Heart right ventricle (tissue), 16 donors: Measurements from ENCODE around the gene YPEL4. TPM values are rescaled to one million over a fixed set of nuclear protein-coding genes. Genes with fewer than 3 reads are reported as not detected.

Experiments used
- ATAC-seq, 8 donors: fragments of 200-7000 bp; cut with Tn5 transposase; one replicate each; pipeline ENCODE4 v1.9.1; 2020; ENCODE audit warnings: mild to moderate bottlenecking in 8 of 8, moderate library complexity in 8 of 8, moderate number of reproducible peaks in 1 of 8
- DNase-seq, 2 donors: peaks; one replicate each; pipeline ENCODE4 v3.0.0-alpha.2; 2020
- H3K27ac ChIP-seq, 10 donors: fragments of 200-600 bp; sonication (generic) in 2 of 10; one replicate each; pipeline versions ENCODE4 v1.5.0 to v1.8.0; 2020 to 2022; ENCODE audit warnings: mild to moderate bottlenecking in 3 of 10
- H3K27me3 ChIP-seq, 7 donors: fragments of 200-600 bp; one replicate each; pipeline ENCODE4 v1.8.0; 2021 to 2022; ENCODE audit warnings: mild to moderate bottlenecking in 2 of 7
- H3K36me3 ChIP-seq, 9 donors: fragments of 200-600 bp; sonication (generic) in 1 of 9; one replicate each; pipeline versions ENCODE4 v1.5.0 to v1.8.0; 2020 to 2022; ENCODE audit warnings: mild to moderate bottlenecking in 2 of 9
- H3K4me1 ChIP-seq, 9 donors: fragments of 200-600 bp; sonication (generic) in 1 of 9; one replicate each; pipeline versions ENCODE4 v1.5.0 to v1.8.0; 2020 to 2022; ENCODE audit warnings: mild to moderate bottlenecking in 4 of 9
- H3K4me3 ChIP-seq, 10 donors: fragments of 200-600 bp; sonication (generic) in 2 of 10; one replicate each; pipeline versions ENCODE4 v1.5.0 to v1.8.0; 2020 to 2022; ENCODE audit warnings: mild to moderate bottlenecking in 7 of 10, moderate library complexity in 2 of 10
- H3K9me3 ChIP-seq, 11 donors: fragments of 200-600 bp in 10 of 11; sonication (generic) in 2 of 11; one replicate each; pipeline versions ENCODE4 v1.5.0 to v1.8.0; 2013 to 2022; ENCODE audit warnings: mild to moderate bottlenecking in 2 of 11, control low read depth in 1 of 11, moderate library complexity in 1 of 11
- whole genome bisulfite sequencing, 2 donors: extraction: QIAGEN DNeasy Blood & Tissue Kit; methylation state at CpG; one replicate each; pipeline ENCODE4 v1.1.7; 2013; ENCODE audit warnings: inconsistent platforms in 1 of 2; 5-methylcytosine and 5-hydroxymethylcytosine counted together
- intact Hi-C, 10 donors: fragments of 100-400 bp; cut with DNase I; formaldehyde crosslinking; loops; one replicate each; pipeline versions ENCODE4 v1.11.1 to v1.14.2; 2022
- polyA plus RNA-seq, 2 donors: library from polyadenylated mRNA; stranded (reverse); fragments of 200-250 nt; gene quantifications; one replicate each; pipeline ENCODE4 v1.2.3, GENCODE V29; 2013
- total RNA-seq, 10 donors: library from RNA; stranded (reverse); fragmentation: NEBNext Ultra II Directional in 3 of 10; extraction: Animal tissue kit (Norgen Biotek cat#: 25700) in 3 of 10; gene quantifications; one replicate each; pipeline versions ENCODE4 v1.2.1 to v1.2.4, GENCODE V29; 2021 to 2023
- TF ChIP-seq, protein P1 (sequence below), 9 donors: fragments of 200-600 bp; sonication (generic) in 2 of 9; IDR thresholded peaks; one replicate each; pipeline versions ENCODE4 v1.5.0 to v1.8.0; 2021 to 2022; ENCODE audit warnings: antibody characterized with exemption in 9 of 9, mild to moderate bottlenecking in 5 of 9, moderate library complexity in 1 of 9
- donor health status: Arrhythmogenic right ventricular cardiomyopathy.
- donor health status: ischemic (EF 13 %, LVEDD 7.1; RV severe dilation, severe dysfunction).
- donor health status: healthy with polysubstance abuse.
- donor health status: DM: no; HTN: yes; CAD: no.
- donor health status: DM: no; HTN: no; CAD: no.
- donor health status: ischemic (EF 25% LVEDD 6.9; RV normal size, moderate dysfunction).
- donor health status: ischemic (EF 25% LVEDD 5.7; RV mildly dilated, moderate dysfunction).
- donor health status: healthy.
- donor health status: DM: yes; HTN: yes; CAD: no.
- donor health status: Ischemic cardiomyopathy.
- donor health status: ischemic (EF 35%, LVEDD 5.7; RV mildly dilated, moderate dysfunction).
- donor health status: nonischemic (EF 11% LVEDD 7.7; RV severe dilation, severe dysfunction).
- donor health status: DM: yes; HTN: yes; CAD: no.
- donor health status: PGD.
- donor health status: ischemic (EF 29% LVEDD 5.4; RV normal size, mild dysfunction).
- donor health status: nonischemic (EF 23%, LVEDD 6.1; RV moderate dilation, normal function).

Gene YPEL4
- total and polyA plus RNA-seq, 12 donors, result 0.17 to 3.4 (median 0.55) TPM; not detected in 1

DNA sequence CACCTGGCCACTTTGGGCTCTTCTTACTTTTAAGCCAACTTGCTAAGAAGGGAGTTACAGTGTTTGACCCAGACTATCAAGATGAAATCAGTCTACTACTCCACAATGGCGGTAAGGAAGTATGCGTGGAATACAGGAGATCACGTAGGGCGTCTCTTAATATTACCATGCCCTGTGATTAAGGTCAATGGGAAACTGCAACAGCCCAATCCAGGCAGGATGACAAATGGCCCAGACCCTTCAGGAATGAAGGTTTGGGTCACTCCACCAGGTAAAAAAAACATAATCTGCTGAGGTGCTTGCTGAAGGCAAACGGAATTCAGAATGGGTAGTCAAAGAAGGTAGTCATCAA is 1.0 kb upstream of the YPEL4 start:
- peaks cover 0 to 59% (median 50%) of the 10 kb centered on the region in 7 donors for H3K27me3 ChIP-seq
- H3K4me1 ChIP-seq, result peaks cover 3 to 64% (median 39%) of the 10 kb centered on the region in 9 donors
- WGBS, 2 donors, result 54 to 69% methylated on average over 5 of the region's 5 CpGs
- H3K9me3 ChIP-seq, result no peaks in the 10 kb centered on the region
- intact Hi-C loops, result loop anchor here in 1 of 10 donors (10.0 kb wide), 1 partner anchor 154 kb away; no protein-coding TSS in a partner anchor
- DNase-seq (no peak), ATAC-seq (no peak)
- TF ChIP-seq, protein P1, sequence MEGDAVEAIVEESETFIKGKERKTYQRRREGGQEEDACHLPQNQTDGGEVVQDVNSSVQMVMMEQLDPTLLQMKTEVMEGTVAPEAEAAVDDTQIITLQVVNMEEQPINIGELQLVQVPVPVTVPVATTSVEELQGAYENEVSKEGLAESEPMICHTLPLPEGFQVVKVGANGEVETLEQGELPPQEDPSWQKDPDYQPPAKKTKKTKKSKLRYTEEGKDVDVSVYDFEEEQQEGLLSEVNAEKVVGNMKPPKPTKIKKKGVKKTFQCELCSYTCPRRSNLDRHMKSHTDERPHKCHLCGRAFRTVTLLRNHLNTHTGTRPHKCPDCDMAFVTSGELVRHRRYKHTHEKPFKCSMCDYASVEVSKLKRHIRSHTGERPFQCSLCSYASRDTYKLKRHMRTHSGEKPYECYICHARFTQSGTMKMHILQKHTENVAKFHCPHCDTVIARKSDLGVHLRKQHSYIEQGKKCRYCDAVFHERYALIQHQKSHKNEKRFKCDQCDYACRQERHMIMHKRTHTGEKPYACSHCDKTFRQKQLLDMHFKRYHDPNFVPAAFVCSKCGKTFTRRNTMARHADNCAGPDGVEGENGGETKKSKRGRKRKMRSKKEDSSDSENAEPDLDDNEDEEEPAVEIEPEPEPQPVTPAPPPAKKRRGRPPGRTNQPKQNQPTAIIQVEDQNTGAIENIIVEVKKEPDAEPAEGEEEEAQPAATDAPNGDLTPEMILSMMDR (IDR thresholded peaks at IDR 0.05), result no peak
- H3K27ac ChIP-seq, result no peak overlapping the region
- no peak overlapping the region for H3K4me3 ChIP-seq
- no peaks in the 10 kb centered on the region for H3K36me3 ChIP-seq

DNA sequence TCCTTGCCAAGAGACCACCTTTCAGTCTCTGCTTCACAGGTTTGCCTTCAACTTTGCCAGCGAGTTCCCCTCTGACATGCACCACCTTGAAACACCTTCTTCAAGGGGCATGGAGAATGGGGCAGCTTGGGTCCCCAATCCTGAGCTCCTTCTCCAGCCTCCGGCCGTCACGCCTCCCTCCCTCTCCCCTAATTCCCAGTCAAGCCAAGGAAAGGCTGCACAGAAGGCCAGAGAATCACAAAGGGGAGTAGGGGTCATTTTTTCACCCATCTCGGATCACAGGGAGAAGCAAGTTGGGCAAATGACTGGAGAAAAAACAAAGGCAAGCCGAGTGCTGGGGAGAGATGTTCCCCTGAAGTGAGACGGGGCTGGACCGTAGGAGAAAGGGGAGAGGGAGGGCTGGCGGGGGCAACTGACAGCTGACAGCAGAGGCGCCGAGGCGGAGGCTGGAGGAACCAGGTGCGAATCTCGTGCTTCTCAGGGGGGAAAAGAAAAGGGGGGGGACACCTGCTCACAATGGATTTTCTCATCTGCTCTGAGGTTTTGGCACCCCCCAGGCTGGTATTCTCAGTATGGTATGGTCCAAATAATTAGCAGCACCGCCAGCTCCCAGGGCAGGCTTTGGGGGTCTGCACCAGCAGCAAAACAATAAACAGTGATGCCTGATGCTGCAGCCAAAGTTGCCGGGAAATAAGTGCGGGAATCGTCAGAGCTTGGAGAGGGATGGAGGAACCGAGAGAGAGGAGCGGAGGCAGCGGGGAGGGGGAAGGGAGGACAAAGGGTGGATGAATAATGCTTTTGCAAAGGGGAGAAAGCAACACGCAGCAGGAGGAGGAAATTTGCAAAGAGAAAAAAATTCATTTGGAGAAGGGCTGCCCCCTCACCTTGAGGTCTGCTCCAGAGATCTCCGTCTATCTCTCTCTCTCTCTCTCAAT is 644 bp downstream of the YPEL4 start:
- Histone ChIP-seq H3K4me1 (peaks cover 3 to 80% (median 55%) of the 10 kb centered on the region in 9 donors), H3K9me3 (no peaks in the 10 kb centered on the region), H3K4me3 (peak overlapping the region; percentile 18 to 57 (median 44)), H3K27ac (peak overlapping the region in 4 of 10 donors; percentile 5 to 25 (median 22)), H3K27me3 (peaks cover 0 to 70% (median 50%) of the 10 kb centered on the region in 7 donors), H3K36me3 (no peaks in the 10 kb centered on the region)
- ATAC-seq, result no peak
- intact Hi-C loops, result loop anchor here in 9 of 10 donors (5.0 to 10.0 kb wide), 6 partner anchors 154 to 866 kb away; no protein-coding TSS in a partner anchor
- DNase-seq, result no peak
- 1 to 3% methylated on average over 23 of the region's 23 CpGs for WGBS, 2 donors
- TF ChIP-seq, protein P1 (IDR thresholded peaks at IDR 0.05), result no peak

DNA sequence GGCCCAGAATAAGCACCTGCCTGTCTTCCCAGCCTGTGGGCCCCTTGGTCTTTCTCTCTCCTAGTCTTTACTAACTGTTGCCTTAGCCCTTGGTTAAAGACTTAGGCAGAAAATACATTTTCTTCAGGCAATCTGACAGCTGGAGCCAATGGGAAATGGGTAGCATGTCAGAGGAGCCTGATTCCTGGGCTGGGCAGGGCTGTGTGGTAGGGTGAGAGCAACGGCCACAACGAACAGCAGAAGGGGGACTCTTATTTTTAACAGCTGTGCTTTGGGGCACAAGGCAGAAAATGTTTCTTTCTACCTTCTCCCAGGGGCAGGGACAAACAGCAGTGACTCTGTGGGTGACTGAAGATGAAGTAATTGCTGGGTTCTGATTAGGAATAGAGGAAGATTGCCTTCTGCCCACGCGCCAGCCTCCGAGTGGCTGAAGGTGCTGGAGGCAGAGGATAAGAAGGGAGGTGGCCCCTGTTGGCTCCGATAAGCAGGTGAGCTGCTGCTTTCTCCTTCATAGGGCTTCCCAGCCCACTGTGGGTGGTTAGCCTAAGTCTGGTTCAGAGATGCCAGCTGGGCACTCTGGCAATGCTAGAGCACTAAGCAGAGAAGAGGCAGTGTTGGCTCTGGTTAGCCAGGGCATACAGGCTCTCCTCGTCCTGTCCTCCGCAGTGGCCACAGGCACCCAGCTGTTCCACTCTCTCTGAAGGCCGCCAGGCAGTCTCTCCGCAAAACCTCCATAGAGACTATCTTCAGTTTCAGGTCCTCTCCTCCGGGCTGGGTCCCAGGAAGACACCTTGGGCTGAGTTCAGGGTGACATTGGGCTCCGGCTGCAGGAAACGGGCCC is 1.5 kb downstream of the YPEL4 start:
- intact Hi-C loops, result loop anchor here in 9 of 10 donors (2.0 to 10.0 kb wide), 7 partner anchors 79 to 867 kb away; no protein-coding TSS in a partner anchor
- H3K9me3 ChIP-seq, result no peaks in the 10 kb centered on the region
- peak overlapping the region in 7 of 10 donors; percentile 27 to 57 (median 44) for H3K4me3 ChIP-seq
- no peak for ATAC-seq
- TF ChIP-seq, protein P1 (IDR thresholded peaks at IDR 0.05), result no peak
- H3K27ac ChIP-seq, result no peak overlapping the region
- WGBS, 2 donors, result 5 to 8% methylated on average over 13 of the region's 13 CpGs
- H3K27me3 ChIP-seq, result peaks cover 0 to 70% (median 50%) of the 10 kb centered on the region in 7 donors
- no peaks in the 10 kb centered on the region for H3K36me3 ChIP-seq
- H3K4me1 ChIP-seq, result peaks cover 3 to 75% (median 55%) of the 10 kb centered on the region in 9 donors
- no peak for DNase-seq

DNA sequence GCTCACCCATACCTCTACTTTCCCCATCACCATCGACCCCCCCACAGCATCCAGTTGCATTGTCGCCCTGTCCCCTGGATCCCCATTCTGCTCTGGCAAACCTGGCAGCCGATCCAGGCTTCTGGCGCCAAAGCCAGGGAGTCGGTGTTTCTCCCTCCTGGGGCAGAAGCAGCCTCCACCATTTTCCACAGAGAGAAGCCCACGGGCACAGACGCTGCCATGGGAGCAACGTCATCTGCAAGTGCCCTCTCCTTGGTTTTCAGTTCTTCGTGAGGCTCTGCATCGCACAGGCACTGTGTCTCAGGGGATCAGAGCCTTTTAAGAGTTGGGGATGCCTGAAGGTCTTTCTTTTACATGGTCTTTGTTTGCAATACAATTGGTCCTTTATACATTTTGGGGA is 2.3 kb downstream of the YPEL4 start:
- H3K4me1 ChIP-seq, result peaks cover 3 to 69% (median 55%) of the 10 kb centered on the region in 9 donors
- ATAC-seq, result no peak
- intact Hi-C loops, result loop anchor here in 9 of 10 donors (2.0 to 10.0 kb wide), 7 partner anchors 79 to 867 kb away; no protein-coding TSS in a partner anchor

More for the DNA sequence above, 2.3 kb downstream of the YPEL4 start:
- 3% methylated on average over 10 of the region's 10 CpGs for WGBS, 2 donors
- Histone ChIP-seq H3K36me3 (no peaks in the 10 kb centered on the region), H3K27ac (no peak overlapping the region), H3K4me3 (no peak overlapping the region), H3K27me3 (peaks cover 0 to 70% (median 50%) of the 10 kb centered on the region in 7 donors), H3K9me3 (no peaks in the 10 kb centered on the region)
- DNase-seq, result no peak
- TF ChIP-seq, protein P1 (IDR thresholded peaks at IDR 0.05), result no peak
